HL-60 (cell line): ENCODE results near the gene ERCC2.
A peak's percentile ranks its signal among the peaks of the same experiment; 100 is the strongest.

Source experiments
- DNase-seq, 2 experiments: peaks; one replicate each; pipeline ENCODE4 v3.0.0-alpha.2; 2010 to 2020; ENCODE audit warnings: low read depth in 1 of 2, low spot score in 1 of 2
- H3K27ac ChIP-seq: fragments of 250-450 bp; sonication (Bioruptor Pico); replicated peaks from 2 replicates; pipeline ENCODE4 v1.5.1; 2020; ENCODE audit warnings: mild to moderate bottlenecking, moderate library complexity
- H3K27me3 ChIP-seq: fragments of 250-450 bp; sonication (Bioruptor Pico); 2 replicates; pipeline ENCODE4 v1.5.1; 2021; ENCODE audit warnings: mild to moderate bottlenecking, moderate library complexity; ENCODE audit not compliant: insufficient read depth, poor library complexity, severe bottlenecking
- H3K4me3 ChIP-seq: replicated peaks from 2 replicates; pipeline ENCODE4 v1.5.1; 2011; ENCODE audit warnings: mild to moderate bottlenecking, control low read depth, low read length; ENCODE audit not compliant: insufficient read depth
- GABPA ChIP-seq: IDR thresholded peaks from 2 replicates; pipeline ENCODE4 v1.6.1; 2012; ENCODE audit warnings: low read depth
- POLR2AphosphoS5 ChIP-seq: IDR thresholded peaks from 2 replicates; pipeline ENCODE4 v1.6.1; 2012; ENCODE audit warnings: low read depth
- SPI1 ChIP-seq: IDR thresholded peaks from 2 replicates; pipeline ENCODE4 v1.6.1; 2012; ENCODE audit warnings: low read depth, mild to moderate bottlenecking, borderline replicate concordance
- TF ChIP-seq, protein P1 (sequence below): IDR thresholded peaks from one replicate; pipeline ENCODE4 v1.5.1; 2011; ENCODE audit warnings: low read length, control low read depth, inconsistent platforms; ENCODE audit not compliant: insufficient read depth
- TF ChIP-seq, protein P2 (sequence below): IDR thresholded peaks from 2 replicates; pipeline ENCODE4 v1.6.1; 2012; ENCODE audit warnings: low read depth; ENCODE audit not compliant: insufficient replicate concordance

Gene ERCC2

DNA sequence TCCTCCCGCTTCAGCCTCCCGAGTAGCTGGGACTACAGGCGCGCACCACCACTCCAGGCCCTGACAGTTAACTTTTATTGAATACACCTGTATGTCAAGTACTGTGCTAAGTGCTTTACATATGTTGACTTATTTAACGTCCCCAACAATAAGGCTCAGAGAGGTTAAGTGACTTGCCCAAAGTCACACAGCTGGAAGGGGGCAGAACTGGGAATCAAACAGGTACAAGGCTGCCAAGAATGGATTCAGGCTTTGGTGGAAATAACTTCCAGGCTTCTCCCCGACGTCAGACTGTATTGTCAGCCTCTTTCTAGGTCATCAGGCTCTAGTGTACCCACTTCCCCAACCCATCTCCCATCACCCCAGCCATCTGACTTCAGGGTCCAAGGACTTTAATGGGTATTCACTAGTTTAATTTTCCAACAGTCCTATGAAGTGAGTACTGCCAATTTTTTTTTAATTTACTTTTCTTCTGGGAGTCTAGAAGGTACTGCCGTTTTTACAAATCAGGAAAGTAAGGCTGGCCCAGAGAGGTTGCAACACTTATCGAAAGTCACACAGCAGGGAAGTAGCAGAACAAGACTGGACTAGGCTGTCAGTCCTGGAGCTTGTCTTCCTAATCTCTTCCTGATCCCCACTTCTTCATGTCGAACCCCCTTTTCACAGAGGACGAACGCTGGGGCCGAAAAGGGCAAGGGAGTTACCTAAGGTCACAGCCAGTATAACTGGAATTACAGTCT lies 42.8 kb downstream of the ERCC2 start:
- Histone ChIP-seq H3K4me3 (no peak overlapping the region), H3K27me3 (peaks cover 17% of the 10 kb centered on the region), H3K27ac (no peak overlapping the region)
- DNase-seq, result no peak
- no peak for TF ChIP-seq POLR2AphosphoS5
- TF ChIP-seq SPI1, result no peak
- no peak for TF ChIP-seq GABPA
- TF ChIP-seq, protein P1, sequence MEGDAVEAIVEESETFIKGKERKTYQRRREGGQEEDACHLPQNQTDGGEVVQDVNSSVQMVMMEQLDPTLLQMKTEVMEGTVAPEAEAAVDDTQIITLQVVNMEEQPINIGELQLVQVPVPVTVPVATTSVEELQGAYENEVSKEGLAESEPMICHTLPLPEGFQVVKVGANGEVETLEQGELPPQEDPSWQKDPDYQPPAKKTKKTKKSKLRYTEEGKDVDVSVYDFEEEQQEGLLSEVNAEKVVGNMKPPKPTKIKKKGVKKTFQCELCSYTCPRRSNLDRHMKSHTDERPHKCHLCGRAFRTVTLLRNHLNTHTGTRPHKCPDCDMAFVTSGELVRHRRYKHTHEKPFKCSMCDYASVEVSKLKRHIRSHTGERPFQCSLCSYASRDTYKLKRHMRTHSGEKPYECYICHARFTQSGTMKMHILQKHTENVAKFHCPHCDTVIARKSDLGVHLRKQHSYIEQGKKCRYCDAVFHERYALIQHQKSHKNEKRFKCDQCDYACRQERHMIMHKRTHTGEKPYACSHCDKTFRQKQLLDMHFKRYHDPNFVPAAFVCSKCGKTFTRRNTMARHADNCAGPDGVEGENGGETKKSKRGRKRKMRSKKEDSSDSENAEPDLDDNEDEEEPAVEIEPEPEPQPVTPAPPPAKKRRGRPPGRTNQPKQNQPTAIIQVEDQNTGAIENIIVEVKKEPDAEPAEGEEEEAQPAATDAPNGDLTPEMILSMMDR, result no peak
- TF ChIP-seq, protein P2, sequence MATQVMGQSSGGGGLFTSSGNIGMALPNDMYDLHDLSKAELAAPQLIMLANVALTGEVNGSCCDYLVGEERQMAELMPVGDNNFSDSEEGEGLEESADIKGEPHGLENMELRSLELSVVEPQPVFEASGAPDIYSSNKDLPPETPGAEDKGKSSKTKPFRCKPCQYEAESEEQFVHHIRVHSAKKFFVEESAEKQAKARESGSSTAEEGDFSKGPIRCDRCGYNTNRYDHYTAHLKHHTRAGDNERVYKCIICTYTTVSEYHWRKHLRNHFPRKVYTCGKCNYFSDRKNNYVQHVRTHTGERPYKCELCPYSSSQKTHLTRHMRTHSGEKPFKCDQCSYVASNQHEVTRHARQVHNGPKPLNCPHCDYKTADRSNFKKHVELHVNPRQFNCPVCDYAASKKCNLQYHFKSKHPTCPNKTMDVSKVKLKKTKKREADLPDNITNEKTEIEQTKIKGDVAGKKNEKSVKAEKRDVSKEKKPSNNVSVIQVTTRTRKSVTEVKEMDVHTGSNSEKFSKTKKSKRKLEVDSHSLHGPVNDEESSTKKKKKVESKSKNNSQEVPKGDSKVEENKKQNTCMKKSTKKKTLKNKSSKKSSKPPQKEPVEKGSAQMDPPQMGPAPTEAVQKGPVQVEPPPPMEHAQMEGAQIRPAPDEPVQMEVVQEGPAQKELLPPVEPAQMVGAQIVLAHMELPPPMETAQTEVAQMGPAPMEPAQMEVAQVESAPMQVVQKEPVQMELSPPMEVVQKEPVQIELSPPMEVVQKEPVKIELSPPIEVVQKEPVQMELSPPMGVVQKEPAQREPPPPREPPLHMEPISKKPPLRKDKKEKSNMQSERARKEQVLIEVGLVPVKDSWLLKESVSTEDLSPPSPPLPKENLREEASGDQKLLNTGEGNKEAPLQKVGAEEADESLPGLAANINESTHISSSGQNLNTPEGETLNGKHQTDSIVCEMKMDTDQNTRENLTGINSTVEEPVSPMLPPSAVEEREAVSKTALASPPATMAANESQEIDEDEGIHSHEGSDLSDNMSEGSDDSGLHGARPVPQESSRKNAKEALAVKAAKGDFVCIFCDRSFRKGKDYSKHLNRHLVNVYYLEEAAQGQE, result no peak

DNA sequence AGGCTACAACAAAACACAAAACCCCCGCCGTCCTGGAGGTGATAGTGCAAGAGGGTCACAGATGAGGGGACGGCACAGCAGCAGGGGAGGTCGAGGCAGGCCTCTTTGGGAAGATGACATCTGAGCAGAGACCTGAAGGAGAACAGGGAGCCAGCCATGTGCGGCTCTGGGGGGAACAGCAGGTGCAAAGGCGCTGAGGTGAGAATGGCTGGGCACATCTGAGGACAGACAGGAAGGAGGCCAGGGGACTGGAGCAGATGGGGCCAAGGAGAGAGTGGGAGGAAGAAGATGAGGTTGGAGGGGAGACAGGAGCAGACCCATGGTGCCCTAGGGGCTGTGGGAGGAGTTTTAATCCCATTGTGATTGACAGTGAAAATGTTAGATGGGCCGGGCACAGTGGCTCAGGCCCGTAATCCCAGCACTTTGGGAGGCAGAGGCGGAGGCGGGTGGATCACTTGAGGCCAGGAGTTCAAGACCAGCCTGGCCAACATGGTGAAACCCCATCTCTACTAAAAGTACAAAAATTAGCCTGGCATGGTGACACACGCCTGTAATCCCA lies 45.9 kb downstream of the ERCC2 start:
- H3K27ac ChIP-seq, result no peak overlapping the region
- H3K27me3 ChIP-seq, result peaks cover 19% of the 10 kb centered on the region
- TF ChIP-seq, protein P2, result no peak
- no peak for TF ChIP-seq POLR2AphosphoS5
- no peak for DNase-seq
- H3K4me3 ChIP-seq, result no peak overlapping the region

DNA sequence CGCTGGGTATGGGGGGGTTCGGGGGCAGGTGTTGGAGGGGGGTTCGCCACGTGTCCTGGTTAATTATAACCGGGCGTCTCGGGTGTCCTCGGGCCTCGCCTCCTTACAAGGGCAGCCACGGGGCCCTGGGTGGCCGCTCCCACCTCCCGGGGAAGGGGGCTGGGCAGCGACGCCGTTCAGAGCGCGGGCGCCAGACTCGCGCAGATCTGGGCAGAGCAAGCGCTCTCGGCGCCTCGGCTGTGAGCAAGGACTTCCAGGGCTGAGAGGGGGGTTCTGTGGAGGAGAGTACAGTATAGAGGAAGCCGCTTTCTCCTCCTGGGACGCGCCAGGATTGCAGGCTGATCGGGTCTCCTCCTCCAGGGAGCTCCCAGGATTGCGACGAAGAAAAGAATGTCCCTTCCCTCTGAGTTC lies 46.7 kb downstream of the ERCC2 start:
- DNase-seq, result no peak
- Histone ChIP-seq H3K4me3 (0 out of 2 replicates have a peak overlapping the region, but pooled peaks have one; percentile 4), H3K27ac (no peak overlapping the region), H3K27me3 (peaks cover 21% of the 10 kb centered on the region)
- TF ChIP-seq, protein P2, result no peak
- TF ChIP-seq GABPA (no peak), POLR2AphosphoS5 (no peak), SPI1 (no peak)
- TF ChIP-seq, protein P1, result no peak
